ENCODE results near the gene DTWD2.
"Not testable (repeated sequence)": the region's sequence is repeated elsewhere in the genome, so short reads cannot be mapped to it uniquely, and the experiment has no call there.

DTWD2 gene

GRCh38 chr5:118996098-118996497 is 7.8 kb upstream of the DTWD2 start:
- no peak for DNase-seq

GRCh38 chr5:118994595-118994994 is 6.2 kb upstream of the DTWD2 start:
- DNase-seq: no peak

GRCh38 chr5:118993118-118993517 is 4.8 kb upstream of the DTWD2 start:
- DNase-seq: not testable (repeated sequence)

GRCh38 chr5:118992055-118992454 is 3.7 kb upstream of the DTWD2 start:
- not testable (repeated sequence) for DNase-seq

GRCh38 chr5:118990582-118990981 is 2.2 kb upstream of the DTWD2 start:
- no peak for DNase-seq

- no peak for DNase-seq
Measured at GRCh38 chr5:118989816-118990215, 1.5 kb upstream of the DTWD2 start.

- no peak for DNase-seq
Measured at GRCh38 chr5:118988866-118989180, 476 bp upstream of the DTWD2 start.

GRCh38 chr5:118984602-118985001 is 3.7 kb downstream of the DTWD2 start:
- DNase-seq: no peak

- DNase-seq: no peak
Measured at GRCh38 chr5:118981783-118982182, 6.6 kb downstream of the DTWD2 start.

- DNase-seq: no peak
Measured at GRCh38 chr5:118980438-118980837, 7.9 kb downstream of the DTWD2 start.

- DNase-seq: no peak
Measured at GRCh38 chr5:118980017-118980416, 8.3 kb downstream of the DTWD2 start.

- not testable (repeated sequence) for DNase-seq
Measured at GRCh38 chr5:118973779-118974445, 14.4 kb downstream of the DTWD2 start.

- DNase-seq: no peak
Measured at GRCh38 chr5:118968925-118969375, 19.4 kb downstream of the DTWD2 start.

- no peak for DNase-seq
Measured at GRCh38 chr5:118968406-118968911, 19.9 kb downstream of the DTWD2 start.

GRCh38 chr5:118967059-118967508 is 21.3 kb downstream of the DTWD2 start:
- DNase-seq: no peak

GRCh38 chr5:118965890-118966289 is 22.5 kb downstream of the DTWD2 start:
- DNase-seq: no peak

GRCh38 chr5:118964970-118965369 is 23.4 kb downstream of the DTWD2 start:
- not testable (repeated sequence) for DNase-seq

GRCh38 chr5:118964388-118964787 is 24.0 kb downstream of the DTWD2 start:
- not testable (repeated sequence) for DNase-seq

GRCh38 chr5:118963169-118963568 is 25.2 kb downstream of the DTWD2 start:
- DNase-seq: no peak

GRCh38 chr5:118960557-118960956 is 27.8 kb downstream of the DTWD2 start:
- no peak for DNase-seq

- no peak for DNase-seq
Measured at GRCh38 chr5:118956727-118957126, 31.6 kb downstream of the DTWD2 start.

GRCh38 chr5:118953652-118954005 is 34.7 kb downstream of the DTWD2 start:
- DNase-seq: no peak

GRCh38 chr5:118952992-118953651 is 35.2 kb downstream of the DTWD2 start:
- DNase-seq: no peak

GRCh38 chr5:118952306-118952705 is 36.0 kb downstream of the DTWD2 start:
- not testable (repeated sequence) for DNase-seq

- DNase-seq: not testable (repeated sequence)
Measured at GRCh38 chr5:118950354-118950753, 38.0 kb downstream of the DTWD2 start.

Measured in activated CD4-positive, alpha-beta T cell treated with anti-CD3 and anti-CD28 coated beads for 4 hours (primary cell).